Gastroesophageal sphincter (tissue), 4 donors: Measurements from ENCODE around the gene OR52E1. TPM values are rescaled to one million over a fixed set of nuclear protein-coding genes. Genes with fewer than 3 reads are reported as not detected.

Experiments used
- ATAC-seq: fragments of 150-250 bp; one replicate; pipeline ENCODE4 v1.9.1; 2016; ENCODE audit warnings: mild to moderate bottlenecking, moderate library complexity
- H3K27ac ChIP-seq, 4 donors: fragments of 200-600 bp; sonication (generic) in 3 of 4; 1 replicate in 3 of 4; 2 replicates in 1 of 4; pipeline ENCODE4 v1.5.1; 2016 to 2019
- H3K27me3 ChIP-seq: fragments of 200-600 bp; sonication (generic); one replicate; pipeline ENCODE4 v1.5.1; 2019
- H3K36me3 ChIP-seq, 2 donors: fragments of 200-600 bp; sonication (generic); one replicate each; pipeline ENCODE4 v1.5.1; 2019; ENCODE audit warnings: control low read depth in 1 of 2
- H3K4me1 ChIP-seq, 3 donors: fragments of 200-600 bp; sonication (generic); 1 replicate in 2 of 3; 2 replicates in 1 of 3; pipeline ENCODE4 v1.5.1; 2016 to 2019; ENCODE audit warnings: control low read depth in 2 of 3
- H3K4me3 ChIP-seq, 2 donors: fragments of 200-600 bp; sonication (generic); one replicate each; pipeline ENCODE4 v1.5.1; 2019; ENCODE audit warnings: mild to moderate bottlenecking in 1 of 2, moderate library complexity in 1 of 2
- H3K9me3 ChIP-seq, 3 donors: fragments of 200-600 bp; sonication (generic); one replicate each; pipeline ENCODE4 v1.5.1; 2017 to 2019; ENCODE audit warnings: control low read depth in 2 of 3
- CTCF ChIP-seq, 4 experiments: fragments of 200-600 bp in 2 of 4; fragments of 450-650 bp in 2 of 4; sonication (generic) in 1 of 4; IDR thresholded peaks; one replicate each; pipeline ENCODE4 v1.5.1; 2017 to 2019; ENCODE audit warnings: antibody characterized with exemption in 4 of 4, mild to moderate bottlenecking in 2 of 4, moderate library complexity in 2 of 4
- EP300 ChIP-seq: sonication (generic); formaldehyde crosslinking; IDR thresholded peaks from one replicate; pipeline ENCODE4 v1.6.1; 2017; ENCODE audit warnings: antibody characterized with exemption, mild to moderate bottlenecking
- POLR2A ChIP-seq, 2 donors: fragments of 450-650 bp; IDR thresholded peaks; one replicate each; pipeline ENCODE4 v1.6.1; 2017; ENCODE audit warnings: antibody characterized with exemption in 2 of 2, mild to moderate bottlenecking in 2 of 2, moderate library complexity in 1 of 2
- POLR2AphosphoS5 ChIP-seq: sonication (generic); formaldehyde crosslinking; IDR thresholded peaks from one replicate; pipeline ENCODE4 v1.6.1; 2017; ENCODE audit warnings: antibody characterized with exemption
- WGBS, 2 donors: methylation state at CpG; one replicate each; pipeline ENCODE4 v1.1.5; 2018; ENCODE audit warnings: low coverage in 1 of 2; 5-methylcytosine and 5-hydroxymethylcytosine counted together
- total RNA-seq, 4 donors: library from RNA; depleted of rRNA; stranded (reverse); fragments of >200 nt; gene quantifications; one replicate each; pipeline ENCODE4 v1.1.0, GENCODE V29; 2016

Gene OR52E1
- total RNA-seq, 4 donors from 2014 or later: not detected

GRCh38 chr11:5088556-5088955 is 19.2 kb downstream of the OR52E1 start:
- Histone ChIP-seq H3K4me3 (no peak overlapping the region), H3K27me3 (peaks cover 3% of the 10 kb centered on the region), H3K9me3 (no peaks in the 10 kb centered on the region), H3K27ac (no peak overlapping the region), H3K4me1 (no peaks in the 10 kb centered on the region), H3K36me3 (no peaks in the 10 kb centered on the region)
- no peak for ATAC-seq
- TF ChIP-seq POLR2A (IDR thresholded peaks at IDR 0.05) (no peak), CTCF (IDR thresholded peaks at IDR 0.05) (no peak), POLR2AphosphoS5 (no peak)

- ATAC-seq: no peak
- Histone ChIP-seq H3K9me3 (no peaks in the 10 kb centered on the region), H3K27me3 (peaks cover 3% of the 10 kb centered on the region), H3K4me1 (no peaks in the 10 kb centered on the region), H3K36me3 (no peaks in the 10 kb centered on the region), H3K27ac (no peak overlapping the region), H3K4me3 (no peak overlapping the region)
- no peak for TF ChIP-seq POLR2AphosphoS5
- TF ChIP-seq POLR2A (IDR thresholded peaks at IDR 0.05): no peak
- no peak for TF ChIP-seq CTCF (IDR thresholded peaks at IDR 0.05)
- no peak for TF ChIP-seq EP300
- 63 to 84% methylated on average over 1 of the region's 1 CpG for WGBS, 2 donors
Observed at GRCh38 chr11:5090668-5091067, 21.3 kb downstream of the OR52E1 start.

- Histone ChIP-seq H3K36me3 (no peaks in the 10 kb centered on the region), H3K27ac (no peak overlapping the region), H3K4me3 (no peak overlapping the region), H3K9me3 (no peaks in the 10 kb centered on the region), H3K4me1 (no peaks in the 10 kb centered on the region), H3K27me3 (peaks cover 3% of the 10 kb centered on the region)
- 82 to 84% methylated on average over 8 of the region's 8 CpGs for WGBS, 2 donors
- TF ChIP-seq EP300 (no peak), CTCF (IDR thresholded peaks at IDR 0.05) (no peak), POLR2A (IDR thresholded peaks at IDR 0.05) (no peak), POLR2AphosphoS5 (no peak)
- no peak for ATAC-seq
Observed at GRCh38 chr11:5092821-5093585, 23.6 kb downstream of the OR52E1 start.

GRCh38 chr11:5096011-5096410 is 26.6 kb downstream of the OR52E1 start:
- 37 to 62% methylated on average over 2 of the region's 2 CpGs for WGBS, 2 donors
- Histone ChIP-seq H3K27me3 (peaks cover 3% of the 10 kb centered on the region), H3K4me3 (no peak overlapping the region), H3K9me3 (no peaks in the 10 kb centered on the region), H3K4me1 (no peaks in the 10 kb centered on the region), H3K36me3 (no peaks in the 10 kb centered on the region), H3K27ac (no peak overlapping the region)
- no peak for ATAC-seq
- TF ChIP-seq POLR2A (IDR thresholded peaks at IDR 0.05) (no peak), EP300 (no peak), CTCF (IDR thresholded peaks at IDR 0.05) (no peak), POLR2AphosphoS5 (no peak)

GRCh38 chr11:5102246-5102645 is 32.9 kb downstream of the OR52E1 start:
- Histone ChIP-seq H3K4me1 (no peaks in the 10 kb centered on the region), H3K4me3 (no peak overlapping the region), H3K9me3 (no peaks in the 10 kb centered on the region), H3K27me3 (no peaks in the 10 kb centered on the region), H3K27ac (no peak overlapping the region), H3K36me3 (no peaks in the 10 kb centered on the region)
- 29 to 41% methylated on average over 2 of the region's 2 CpGs for WGBS, 2 donors
- ATAC-seq: no peak
- TF ChIP-seq CTCF (IDR thresholded peaks at IDR 0.05): no peak
- no peak for TF ChIP-seq EP300
- TF ChIP-seq POLR2AphosphoS5: no peak
- TF ChIP-seq POLR2A (IDR thresholded peaks at IDR 0.05): no peak
